Caco-2 (cell line): ENCODE data around the gene TAF1B. TPM values are rescaled to one million over a fixed set of nuclear protein-coding genes. Genes with fewer than 3 reads are reported as not detected.

ENCODE experiments used
- BruUV-seq: library from RNA; stranded (reverse); fragments of 400-500 nt; replicated peaks from 2 replicates; lab custom pipeline; 2021; lab: Mats Ljungman, UMichigan
- CTCF ChIA-PET: fragments of 300-600 bp; sonication (Branson Sonifier 250); formaldehyde crosslinking; loops from one replicate; lab custom pipeline; 2022; ENCODE audit warnings: antibody characterized with exemption; lab: Charles Lee
- POLR2A ChIA-PET: fragments of 300-600 bp; sonication (Branson Sonifier 250); formaldehyde crosslinking; loops from one replicate; lab custom pipeline; 2022; ENCODE audit warnings: antibody characterized with exemption; lab: Charles Lee
- DNase-seq, 2 experiments: peaks; one replicate each; pipeline versions ENCODE4 v3.0.0 to v3.0.0-alpha.2; 2020 to 2022
- H3K27me3 ChIP-seq: replicated peaks from 2 replicates; pipeline ENCODE4 v1.6.0; 2011; ENCODE audit warnings: low read length; ENCODE audit not compliant: control insufficient read depth, insufficient read depth
- H3K36me3 ChIP-seq: 2 replicates; pipeline ENCODE4 v1.5.1; 2011; ENCODE audit warnings: low read length; ENCODE audit not compliant: control insufficient read depth, insufficient read depth
- H3K4me1 ChIP-seq: fragments of 250-450 bp; sonication (Bioruptor Pico); 2 replicates; pipeline ENCODE4 v1.5.1; 2020; ENCODE audit warnings: mild to moderate bottlenecking
- H3K4me3 ChIP-seq: 2 replicates; pipeline ENCODE4 v1.5.1; 2011; ENCODE audit warnings: low read depth, mild to moderate bottlenecking, control low read depth, low read length
- H3K9me3 ChIP-seq: fragments of 250-450 bp; sonication (Bioruptor Pico); 2 replicates; pipeline ENCODE4 v1.5.1; 2020; ENCODE audit warnings: mild to moderate bottlenecking, moderate library complexity
- H3K27ac Mint-ChIP-seq: one replicate; pipeline ENCODE4 v1.8.0; 2022; ENCODE audit warnings: mixed read lengths; ENCODE audit not compliant: unreplicated experiment
- H3K27me3 Mint-ChIP-seq: one replicate; pipeline ENCODE4 v1.8.0; 2022; ENCODE audit warnings: mixed read lengths; ENCODE audit not compliant: insufficient read depth, unreplicated experiment
- H3K36me3 Mint-ChIP-seq: one replicate; pipeline ENCODE4 v1.8.0; 2022; ENCODE audit warnings: mild to moderate bottlenecking, mixed read lengths; ENCODE audit not compliant: insufficient read depth, unreplicated experiment
- H3K4me1 Mint-ChIP-seq: one replicate; pipeline ENCODE4 v1.8.0; 2022; ENCODE audit warnings: low read depth, mixed read lengths; ENCODE audit not compliant: unreplicated experiment
- H3K4me3 Mint-ChIP-seq: one replicate; pipeline ENCODE4 v1.8.0; 2022; ENCODE audit warnings: mild to moderate bottlenecking, moderate library complexity, mixed read lengths; ENCODE audit not compliant: unreplicated experiment
- H3K9me3 Mint-ChIP-seq: one replicate; pipeline ENCODE4 v1.8.0; 2022; ENCODE audit warnings: mixed read lengths; ENCODE audit not compliant: unreplicated experiment
- CTCF ChIP-seq, 2 experiments: fragments of 200-600 bp in 1 of 2; IDR thresholded peaks; 1 replicate in 1 of 2; 2 replicates in 1 of 2; pipeline versions ENCODE4 v1.5.1 to v1.8.0; 2011 to 2022; ENCODE audit warnings: antibody characterized with exemption in 1 of 2, control low read depth in 1 of 2, inconsistent platforms in 1 of 2, low read depth in 1 of 2, low read length in 1 of 2, mild to moderate bottlenecking in 1 of 2, moderate library complexity in 1 of 2; ENCODE audit not compliant: insufficient read depth in 1 of 2, severe bottlenecking in 1 of 2, unreplicated experiment in 1 of 2
- intact Hi-C: fragments of 100-400 bp; cut with micrococcal nuclease; formaldehyde crosslinking; loops from one replicate; pipeline ENCODE4 v1.10.0; 2022; ENCODE audit not compliant: unreplicated experiment
- total RNA-seq: library from RNA; stranded (reverse); gene quantifications from 2 replicates; pipeline ENCODE4 v1.2.3, GENCODE V29; 2022

Gene TAF1B
- total RNA-seq, 1 experiment from 2014 or later = 24.8 TPM

- TF ChIP-seq CTCF (IDR thresholded peaks at IDR 0.05; ENCODE audit: insufficient read depth in 1 of 2, low read depth in 1 of 2, low read length in 1 of 2, severe bottlenecking in 1 of 2, unreplicated experiment in 1 of 2) = peak; percentile 95 to 96
- DNase-seq = peak; percentile 66 to 81
- no peak overlapping the region for H3K27ac Mint-ChIP-seq
- H3K36me3 Mint-ChIP-seq = peaks cover 6% of the 10 kb centered on the region
- H3K4me1 ChIP-seq = no peaks in the 10 kb centered on the region
- no peaks in the 10 kb centered on the region for H3K36me3 ChIP-seq
- BruUV-seq = no TSS peak
- H3K4me3 Mint-ChIP-seq = peak overlapping the region; percentile 28
- no peaks in the 10 kb centered on the region for H3K27me3 ChIP-seq
- H3K9me3 ChIP-seq = no peaks in the 10 kb centered on the region
- H3K27me3 Mint-ChIP-seq = no peaks in the 10 kb centered on the region
- CTCF ChIA-PET = interaction anchor here (0.6 to 3.6 kb wide), 11 partner anchors 11 to 244 kb away, joined by 3 to 23 read pairs (median 3); partner anchors contain the start of genes TAF1B and YWHAQ
- intact Hi-C loops = loop anchor here (1.0 to 10.0 kb wide), 3 partner anchors 30 to 621 kb away; partner anchors contain the start of gene TAF1B
- no peaks in the 10 kb centered on the region for H3K4me1 Mint-ChIP-seq
- no peaks in the 10 kb centered on the region for H3K9me3 Mint-ChIP-seq
- POLR2A ChIA-PET = no interaction called here
- 0 out of 2 replicates have a peak overlapping the region, but pooled peaks have one; percentile 21 for H3K4me3 ChIP-seq
These were observed 29.8 kb upstream of the TAF1B start for GRCh38 chr2:9813312-9814128.

GRCh38 chr2:9814129-9814868 lies 29.0 kb upstream of the TAF1B start:
- no peaks in the 10 kb centered on the region for H3K27me3 Mint-ChIP-seq
- peaks cover 6% of the 10 kb centered on the region for H3K36me3 Mint-ChIP-seq
- intact Hi-C loops = loop anchor here (1.0 to 10.0 kb wide), 3 partner anchors 29 to 621 kb away; partner anchors contain the start of gene TAF1B
- Histone ChIP-seq H3K27me3 (no peaks in the 10 kb centered on the region), H3K4me1 (no peaks in the 10 kb centered on the region), H3K4me3 (0 out of 2 replicates have a peak overlapping the region, but pooled peaks have one; percentile 21), H3K9me3 (no peaks in the 10 kb centered on the region), H3K36me3 (no peaks in the 10 kb centered on the region)
- ChIA-PET CTCF (interaction anchor here (0.7 to 3.6 kb wide), 10 partner anchors 14 to 244 kb away, joined by 3 to 23 read pairs (median 6); partner anchors contain the start of gene TAF1B), POLR2A (interaction anchor here (1.8 kb wide), 1 partner anchor 29 kb away, joined by 6 read pairs; the partner anchor contains the start of gene TAF1B)
- H3K4me1 Mint-ChIP-seq = no peaks in the 10 kb centered on the region
- H3K4me3 Mint-ChIP-seq = peak overlapping the region; percentile 28
- BruUV-seq = no TSS peak
- TF ChIP-seq CTCF (IDR thresholded peaks at IDR 0.05; ENCODE audit: insufficient read depth in 1 of 2, low read depth in 1 of 2, low read length in 1 of 2, severe bottlenecking in 1 of 2, unreplicated experiment in 1 of 2) = no peak
- no peaks in the 10 kb centered on the region for H3K9me3 Mint-ChIP-seq
- no peak overlapping the region for H3K27ac Mint-ChIP-seq
- no peak for DNase-seq

- DNase-seq = no peak
- H3K27me3 ChIP-seq = no peaks in the 10 kb centered on the region
- Mint-ChIP-seq H3K9me3 (no peaks in the 10 kb centered on the region), H3K36me3 (peaks cover 6% of the 10 kb centered on the region), H3K4me1 (no peaks in the 10 kb centered on the region), H3K27ac (no peak overlapping the region), H3K4me3 (no peak overlapping the region), H3K27me3 (no peaks in the 10 kb centered on the region)
- intact Hi-C loops = loop anchor here (10.0 kb wide), 1 partner anchor 620 kb away; no protein-coding TSS in a partner anchor
- H3K4me1 ChIP-seq = peaks cover 5% of the 10 kb centered on the region; the same call in 1 of the 2 replicates
- TF ChIP-seq CTCF (IDR thresholded peaks at IDR 0.05; ENCODE audit: insufficient read depth in 1 of 2, low read depth in 1 of 2, low read length in 1 of 2, severe bottlenecking in 1 of 2, unreplicated experiment in 1 of 2) = no peak
- CTCF ChIA-PET = interaction anchor here (0.6 to 3.6 kb wide), 6 partner anchors 15 to 243 kb away, joined by 3 to 23 read pairs (median 8); partner anchors contain the start of gene TAF1B
- H3K36me3 ChIP-seq = no peaks in the 10 kb centered on the region
- H3K9me3 ChIP-seq = no peaks in the 10 kb centered on the region
- POLR2A ChIA-PET = interaction anchor here (1.8 kb wide), 1 partner anchor 28 kb away, joined by 6 read pairs; the partner anchor contains the start of gene TAF1B
- BruUV-seq = no TSS peak
- H3K4me3 ChIP-seq = no peak overlapping the region
These were observed 28.2 kb upstream of the TAF1B start for GRCh38 chr2:9815076-9815475.
